ENCODE results near the gene BTF3. TPM values are rescaled to one million over a fixed set of nuclear protein-coding genes. Genes with fewer than 3 reads are reported as not detected.
"Not testable (repeated sequence)": the region's sequence is repeated elsewhere in the genome, so short reads cannot be mapped to it uniquely, and the experiment has no call there.

BTF3 gene
- total and polyA plus RNA-seq, 10 donors = 368 to 914 (median 511) TPM

- TF ChIP-seq, protein P1, sequence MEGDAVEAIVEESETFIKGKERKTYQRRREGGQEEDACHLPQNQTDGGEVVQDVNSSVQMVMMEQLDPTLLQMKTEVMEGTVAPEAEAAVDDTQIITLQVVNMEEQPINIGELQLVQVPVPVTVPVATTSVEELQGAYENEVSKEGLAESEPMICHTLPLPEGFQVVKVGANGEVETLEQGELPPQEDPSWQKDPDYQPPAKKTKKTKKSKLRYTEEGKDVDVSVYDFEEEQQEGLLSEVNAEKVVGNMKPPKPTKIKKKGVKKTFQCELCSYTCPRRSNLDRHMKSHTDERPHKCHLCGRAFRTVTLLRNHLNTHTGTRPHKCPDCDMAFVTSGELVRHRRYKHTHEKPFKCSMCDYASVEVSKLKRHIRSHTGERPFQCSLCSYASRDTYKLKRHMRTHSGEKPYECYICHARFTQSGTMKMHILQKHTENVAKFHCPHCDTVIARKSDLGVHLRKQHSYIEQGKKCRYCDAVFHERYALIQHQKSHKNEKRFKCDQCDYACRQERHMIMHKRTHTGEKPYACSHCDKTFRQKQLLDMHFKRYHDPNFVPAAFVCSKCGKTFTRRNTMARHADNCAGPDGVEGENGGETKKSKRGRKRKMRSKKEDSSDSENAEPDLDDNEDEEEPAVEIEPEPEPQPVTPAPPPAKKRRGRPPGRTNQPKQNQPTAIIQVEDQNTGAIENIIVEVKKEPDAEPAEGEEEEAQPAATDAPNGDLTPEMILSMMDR (IDR thresholded peaks at IDR 0.05 in 8 of 11, conservative IDR thresholded peaks at IDR 0.05 in 3 of 11) = no peak
- no peak for TF ChIP-seq POLR2A (IDR thresholded peaks at IDR 0.05)
- peak in 1 of 3 donors; percentile 7 for TF ChIP-seq POLR2AphosphoS5 (IDR thresholded peaks at IDR 0.05)
- intact Hi-C loops (cut with DNase I; ENCODE audit: low total_unique reads) = no loop called here
- DNase-seq = no peak
- Histone ChIP-seq H3K9me3 (no peaks in the 10 kb centered on the region), H3K27ac (no peak overlapping the region), H3K27me3 (replicated peaks in 1 of 7) (no peaks in the 10 kb centered on the region), H3K4me3 (no peak overlapping the region), H3K36me3 (peaks cover 2 to 64% (median 53%) of the 10 kb centered on the region in 6 donors), H3K4me1 (peaks cover 0 to 23% (median 10%) of the 10 kb centered on the region in 6 donors)
- WGBS, 5 donors = 91 to 98% (median 97%) methylated on average over 5 of the region's 5 CpGs
Observed at GRCh38 chr5:73506459-73506955, 8.3 kb downstream of the BTF3 start.

DNA sequence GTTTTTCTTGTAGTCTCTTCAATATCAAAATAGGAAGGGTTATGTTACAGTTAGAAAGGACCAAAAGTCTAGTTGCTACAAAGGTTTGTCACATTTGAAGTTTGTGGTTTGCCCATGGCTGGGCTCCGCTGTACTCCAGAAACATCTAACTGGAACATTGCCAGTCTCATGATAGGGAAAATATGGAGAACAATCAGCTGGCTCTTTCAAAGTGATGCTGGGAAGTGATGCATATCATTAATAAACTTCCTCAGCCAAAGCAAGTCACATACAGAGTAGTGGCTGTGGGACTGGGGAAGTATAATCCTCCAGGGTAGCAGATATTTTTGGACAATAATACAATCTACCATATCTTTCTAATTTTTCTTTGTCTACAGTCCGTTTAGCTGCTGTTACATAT lies 8.8 kb downstream of the BTF3 start:
- TF ChIP-seq POLR2AphosphoS5 (IDR thresholded peaks at IDR 0.05) (no peak), POLR2A (IDR thresholded peaks at IDR 0.05) (no peak)
- TF ChIP-seq, protein P1 (IDR thresholded peaks at IDR 0.05 in 8 of 11, conservative IDR thresholded peaks at IDR 0.05 in 3 of 11) = no peak
- H3K27me3 ChIP-seq (replicated peaks in 1 of 7) = no peaks in the 10 kb centered on the region
- intact Hi-C loops (cut with DNase I; ENCODE audit: low total_unique reads) = no loop called here
- no peak overlapping the region for H3K27ac ChIP-seq
- DNase-seq = no peak
- H3K4me1 ChIP-seq = peaks cover 0 to 18% (median 5%) of the 10 kb centered on the region in 6 donors
- no peaks in the 10 kb centered on the region for H3K9me3 ChIP-seq
- no peak overlapping the region for H3K4me3 ChIP-seq
- peaks cover 2 to 58% (median 48%) of the 10 kb centered on the region in 6 donors for H3K36me3 ChIP-seq
- 68 to 83% (median 72%) methylated on average over 2 of the region's 2 CpGs for WGBS, 5 donors

- TF ChIP-seq POLR2AphosphoS5 (IDR thresholded peaks at IDR 0.05) = peak in 1 of 3 donors; percentile 17
- H3K27ac ChIP-seq; H3K9me3 ChIP-seq; H3K4me3 ChIP-seq; intact Hi-C loops (cut with DNase I; ENCODE audit: low total_unique reads); DNase-seq; H3K27me3 ChIP-seq (replicated peaks in 1 of 7); H3K4me1 ChIP-seq: not testable (repeated sequence)
- peaks cover 2 to 44% (median 34%) of the 10 kb centered on the region in 6 donors for H3K36me3 ChIP-seq
- WGBS, 5 donors = 97 to 99% (median 98%) methylated on average over 26 of the region's 26 CpGs
Observed at GRCh38 chr5:73508521-73508920, 10.3 kb downstream of the BTF3 start.

GRCh38 chr5:73513996-73514395 lies 15.8 kb downstream of the BTF3 start:
- Histone ChIP-seq H3K27me3 (replicated peaks in 1 of 7) (no peaks in the 10 kb centered on the region), H3K4me3 (no peak overlapping the region), H3K36me3 (peaks cover 0 to under 1% (median 0%) of the 10 kb centered on the region in 6 donors), H3K27ac (no peak overlapping the region), H3K9me3 (no peaks in the 10 kb centered on the region), H3K4me1 (no peaks in the 10 kb centered on the region)
- TF ChIP-seq, protein P1 (IDR thresholded peaks at IDR 0.05 in 8 of 11, conservative IDR thresholded peaks at IDR 0.05 in 3 of 11) = no peak
- TF ChIP-seq POLR2A (IDR thresholded peaks at IDR 0.05) (no peak), POLR2AphosphoS5 (IDR thresholded peaks at IDR 0.05) (no peak)
- WGBS, 5 donors = 65 to 100% (median 93%) methylated on average over 3 of the region's 3 CpGs
- intact Hi-C loops (cut with DNase I; ENCODE audit: low total_unique reads) = no loop called here
- no peak for DNase-seq

All from spleen (tissue), 11 donors.